ENCODE measurements around the gene TMEM232.

TMEM232 gene

DNA sequence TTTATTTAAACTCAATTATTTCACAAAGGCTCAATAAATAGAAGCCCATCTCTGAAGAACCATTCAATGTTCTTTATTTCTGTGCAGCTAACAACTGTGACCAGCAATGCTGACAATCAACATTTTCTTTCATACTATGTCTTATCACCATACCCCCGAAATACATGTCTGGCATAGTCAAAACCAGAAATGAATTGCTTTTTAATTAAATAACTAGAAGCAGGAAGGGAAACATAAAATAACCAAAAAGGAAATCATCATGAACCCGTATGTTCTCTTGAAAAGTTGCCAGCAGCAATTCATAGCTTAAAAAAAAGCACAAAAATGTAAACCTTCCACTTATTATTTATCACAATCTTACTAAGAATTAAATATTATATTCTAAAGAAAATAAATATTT is 212.4 kb downstream of the TMEM232 start:
- no peak for DNase-seq (ENCODE audit: low read depth)

DNA sequence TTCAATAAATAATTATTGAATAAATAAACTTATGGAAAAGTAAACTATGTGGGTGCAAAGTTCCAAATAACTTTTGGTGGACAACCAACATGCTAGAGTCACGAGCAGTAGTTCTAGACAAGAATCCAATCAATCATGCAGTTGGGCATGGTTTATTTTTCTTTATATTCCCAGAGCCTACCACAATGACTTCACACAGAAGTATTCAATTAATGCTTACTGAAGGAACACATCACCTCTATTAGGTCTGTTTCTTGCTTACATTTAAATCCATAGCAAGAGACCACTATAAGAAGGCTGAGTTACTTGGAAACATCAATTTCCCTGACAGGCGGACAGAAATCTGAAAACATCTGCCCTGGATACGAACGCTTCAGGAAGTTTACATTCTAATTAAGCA is 214.2 kb downstream of the TMEM232 start:
- DNase-seq (ENCODE audit: low read depth), result no peak

DNA sequence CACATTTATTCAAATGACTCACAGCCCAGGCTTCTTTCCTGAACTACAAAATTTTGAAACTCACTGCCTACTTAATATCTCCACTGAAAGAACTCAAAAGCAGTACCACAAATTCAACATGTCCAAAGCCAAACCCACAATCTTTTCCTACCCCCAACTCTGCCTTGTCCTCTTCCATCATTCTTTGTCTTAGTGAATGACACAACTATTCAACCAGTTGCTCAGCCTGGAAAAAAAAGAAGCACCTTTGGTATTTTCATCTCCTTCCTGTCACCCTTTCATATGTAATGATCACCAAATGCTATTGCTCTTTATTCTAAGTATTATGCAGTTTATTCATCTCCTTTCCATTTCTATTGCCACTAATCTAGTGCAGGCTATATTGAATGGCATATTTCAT is 216.3 kb downstream of the TMEM232 start:
- DNase-seq (ENCODE audit: low read depth), result no peak

DNA sequence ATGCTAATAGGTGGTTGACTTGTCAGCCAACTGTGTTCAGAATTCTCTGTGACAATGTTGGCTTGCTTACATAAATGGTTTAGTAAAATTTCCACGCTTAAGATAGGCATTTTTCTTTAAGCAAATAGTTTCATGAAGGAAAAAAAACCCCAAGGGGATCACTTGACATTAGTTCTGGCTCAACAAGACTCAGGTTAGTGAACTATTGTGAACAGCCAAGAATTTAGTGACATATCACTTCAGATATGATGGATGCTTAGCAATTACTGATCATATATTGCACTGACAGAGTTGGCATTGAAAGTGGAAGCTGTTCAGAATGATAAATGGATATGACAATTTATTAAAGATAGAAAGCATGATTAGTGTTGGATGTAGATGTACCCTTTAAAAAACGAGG is 218.5 kb downstream of the TMEM232 start:
- DNase-seq (ENCODE audit: low read depth), result no peak

DNA sequence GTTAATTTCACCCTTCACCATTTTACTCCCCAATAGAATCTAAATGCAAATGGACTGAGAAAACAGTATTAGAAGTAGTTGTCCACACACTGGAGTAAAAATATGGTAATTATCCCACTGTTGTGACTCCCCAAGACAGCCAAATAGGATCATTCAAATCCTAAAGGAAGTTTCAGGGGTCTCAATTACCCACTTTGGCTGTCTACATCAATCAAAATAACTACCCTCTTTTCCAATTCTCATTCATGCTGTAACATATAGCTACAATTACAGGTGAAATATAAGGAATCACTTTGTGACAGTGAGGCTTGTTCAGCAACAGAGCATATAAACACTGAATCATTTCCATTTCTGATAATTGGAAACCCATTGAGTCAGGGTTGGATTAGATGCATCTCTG is 220.1 kb downstream of the TMEM232 start:
- no peak for DNase-seq (ENCODE audit: low read depth)

GRCh38 chr5:110496276-110496675 is 230.2 kb downstream of the TMEM232 start:
- no peak for DNase-seq (ENCODE audit: low read depth)

DNA sequence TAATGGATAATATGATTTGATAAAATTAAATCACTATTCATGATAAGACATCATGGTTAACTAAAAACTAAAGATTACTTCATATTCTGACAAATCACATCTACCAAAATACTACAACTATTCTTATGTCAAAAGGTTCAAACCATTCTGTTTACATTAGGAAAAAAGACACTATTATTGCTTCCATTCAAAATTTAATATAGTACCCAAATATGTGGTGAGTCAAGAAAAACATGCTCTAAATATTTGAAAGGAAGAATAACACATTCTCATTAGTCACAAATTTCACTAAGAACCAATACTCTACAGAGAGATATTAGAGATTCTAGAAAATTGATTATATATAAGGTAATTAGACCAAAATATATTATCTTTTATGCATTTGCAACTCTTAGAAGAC is 234.0 kb downstream of the TMEM232 start:
- DNase-seq (ENCODE audit: low read depth), result no peak

GRCh38 chr5:110478895-110479294 is 247.6 kb downstream of the TMEM232 start:
- no peak for DNase-seq (ENCODE audit: low read depth)

DNA sequence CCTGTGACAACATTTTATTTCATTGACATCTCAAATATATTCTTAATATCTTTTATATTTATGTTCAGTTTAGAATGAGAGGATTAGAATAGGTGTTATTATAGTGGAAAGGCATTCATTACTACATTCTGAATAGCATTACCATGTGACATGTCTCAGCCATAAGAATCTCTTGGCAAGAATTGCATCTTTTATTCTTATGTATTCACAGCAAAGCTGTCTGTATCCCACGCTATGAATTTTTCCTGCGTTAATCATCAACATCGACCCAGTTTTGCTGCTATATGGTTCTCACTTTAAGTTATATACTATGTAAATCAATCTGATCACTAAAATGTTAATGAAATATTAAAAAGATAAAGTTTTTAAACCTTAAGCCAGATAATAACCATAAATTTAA is 248.6 kb downstream of the TMEM232 start:
- DNase-seq (ENCODE audit: low read depth), result no peak

DNA sequence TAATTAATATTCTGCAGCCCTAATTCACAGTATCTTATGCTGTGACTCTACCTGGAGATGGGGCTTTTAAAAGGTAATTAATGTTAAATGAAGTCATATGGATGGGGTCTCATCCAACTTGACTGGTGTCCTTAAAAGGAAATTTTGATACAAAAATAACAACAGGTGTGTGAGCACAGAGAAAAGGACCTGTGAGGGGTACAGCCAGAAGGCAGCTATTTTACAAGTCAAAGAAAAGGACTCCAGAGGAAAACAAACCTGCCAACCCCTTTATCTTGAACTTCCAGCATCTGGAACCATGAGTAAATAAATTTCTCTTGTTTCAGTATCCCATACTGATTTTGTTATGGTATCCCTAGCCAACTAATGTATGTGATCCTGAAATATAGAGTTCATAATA is 250.3 kb downstream of the TMEM232 start:
- DNase-seq (ENCODE audit: low read depth), result no peak

DNA sequence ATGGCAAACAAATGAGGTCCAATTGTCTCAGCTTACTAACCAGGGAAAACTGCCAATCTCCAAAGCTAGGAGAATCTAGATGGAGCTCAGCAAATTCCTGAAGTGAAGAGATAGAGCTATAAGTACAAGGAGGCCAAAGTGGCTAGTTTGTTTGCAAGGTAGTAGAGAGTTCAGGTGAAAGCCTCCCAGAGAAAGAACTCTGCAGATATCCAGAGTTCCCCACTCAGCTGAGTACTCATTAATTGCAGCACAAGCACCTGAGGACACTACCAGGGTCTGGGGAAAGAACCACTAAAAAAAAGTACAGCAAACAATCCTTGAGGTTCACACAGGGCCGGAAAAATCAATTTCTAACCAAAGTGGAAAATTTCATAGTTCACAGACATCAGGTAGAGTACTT is 250.9 kb downstream of the TMEM232 start:
- no peak for DNase-seq (ENCODE audit: low read depth)

- DNase-seq (ENCODE audit: low read depth), result no peak
These were observed 257.0 kb downstream of the TMEM232 start for GRCh38 chr5:110469486-110469885.

GRCh38 chr5:110463106-110463505 is 263.4 kb downstream of the TMEM232 start:
- no peak for DNase-seq (ENCODE audit: low read depth)

DNA sequence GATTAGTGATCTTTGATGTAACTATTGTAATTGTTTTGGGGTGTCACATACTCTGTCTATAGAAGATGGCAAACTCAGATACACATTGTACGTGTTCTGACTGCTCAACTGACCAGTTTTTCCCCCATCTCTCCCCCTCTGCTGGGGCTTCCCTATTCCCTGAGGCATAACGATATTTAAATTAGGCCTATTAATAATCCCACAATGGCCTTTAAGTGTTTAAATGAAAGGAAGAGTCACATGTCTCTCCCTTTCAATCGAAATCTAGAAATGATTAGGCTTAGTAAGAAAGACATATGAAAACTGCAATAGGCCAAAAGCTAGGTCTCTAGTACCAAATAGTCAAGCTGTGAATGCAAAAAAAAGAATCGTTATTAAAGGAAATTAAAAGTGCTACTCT is 265.6 kb downstream of the TMEM232 start:
- no peak for DNase-seq (ENCODE audit: low read depth)

- no peak for DNase-seq (ENCODE audit: low read depth)
These were observed 268.2 kb downstream of the TMEM232 start for GRCh38 chr5:110458313-110458712.

DNA sequence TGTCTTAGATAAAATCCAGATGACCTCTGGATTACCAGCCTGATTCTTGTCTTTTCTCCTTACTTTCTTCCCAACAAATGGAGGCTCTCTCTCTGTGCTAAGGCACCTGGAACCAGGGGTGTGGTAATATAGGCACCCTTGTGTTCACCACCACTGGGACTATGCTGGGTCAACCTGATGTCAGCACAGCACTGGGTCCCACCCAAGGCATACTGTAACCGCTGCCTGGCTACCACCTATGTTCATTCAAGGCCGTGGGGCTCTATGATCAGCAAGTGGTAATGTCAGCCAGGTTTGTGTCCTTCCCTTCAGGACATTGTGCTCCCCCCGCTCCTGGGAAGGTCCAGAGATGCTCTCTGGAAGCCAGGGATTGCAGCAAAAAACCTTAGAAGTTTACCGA is 283.6 kb downstream of the TMEM232 start:
- no peak for DNase-seq (ENCODE audit: low read depth)

DNA sequence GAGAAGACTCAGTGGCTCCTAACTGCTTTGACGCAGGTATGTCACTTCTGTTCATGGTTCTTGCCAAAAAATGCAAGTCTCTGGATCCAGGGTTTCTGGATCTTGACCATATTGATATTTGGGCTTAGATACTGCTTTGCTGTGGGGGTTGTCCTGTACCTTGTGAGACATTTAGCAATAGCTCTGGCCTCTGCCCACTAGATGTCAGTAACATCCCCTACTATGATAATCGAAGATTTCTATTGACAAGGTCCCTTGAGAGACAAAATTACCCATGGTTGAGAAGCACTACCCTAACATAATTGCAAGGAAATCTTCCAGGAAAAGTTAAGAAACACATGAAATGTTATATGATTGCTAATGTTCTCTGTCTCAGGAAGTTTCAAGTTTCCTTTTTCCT is 285.4 kb downstream of the TMEM232 start:
- DNase-seq (ENCODE audit: low read depth), result no peak

DNA sequence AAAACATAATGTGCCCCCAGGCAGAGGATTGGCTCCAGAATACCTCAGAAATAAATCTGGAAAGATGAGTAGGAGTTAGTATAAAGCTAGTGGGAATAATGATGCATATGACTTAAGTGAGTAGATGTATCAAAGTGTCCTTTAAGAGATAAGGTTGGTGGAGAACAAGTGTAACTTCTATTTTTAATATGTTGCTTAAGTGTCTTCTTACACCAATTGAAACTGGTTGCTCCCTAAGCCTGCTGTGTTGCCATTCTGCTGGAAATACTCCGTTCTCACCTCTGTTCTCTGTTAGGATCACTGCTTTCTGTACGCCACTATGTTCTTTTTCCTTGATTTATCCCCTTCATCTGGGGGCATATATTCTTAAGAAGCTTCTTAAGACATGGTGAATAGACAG is 286.4 kb downstream of the TMEM232 start:
- DNase-seq (ENCODE audit: low read depth), result no peak

GRCh38 chr5:110439296-110439695 is 287.2 kb downstream of the TMEM232 start:
- DNase-seq (ENCODE audit: low read depth), result no peak

DNA sequence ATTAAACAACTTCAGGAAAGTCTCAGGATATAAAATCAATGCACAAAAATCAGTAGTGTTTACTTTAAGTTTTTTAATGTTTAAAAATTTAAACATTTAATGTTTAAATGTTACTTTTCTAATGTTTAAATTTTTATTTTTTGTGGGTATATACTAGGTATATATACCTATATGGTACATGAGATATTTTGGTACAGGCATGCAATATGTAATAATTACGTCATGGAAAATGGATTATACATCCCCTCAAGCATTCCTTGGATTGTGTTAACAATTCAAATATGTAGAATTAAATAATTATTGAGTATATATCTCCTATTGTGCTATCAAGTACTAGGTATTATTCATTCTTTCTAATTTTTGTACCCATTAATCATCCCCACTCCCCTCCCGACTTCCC is 291.3 kb downstream of the TMEM232 start:
- no peak for DNase-seq (ENCODE audit: low read depth)

- no peak for DNase-seq (ENCODE audit: low read depth)
These were observed 294.9 kb downstream of the TMEM232 start for GRCh38 chr5:110431603-110432002.

DNA sequence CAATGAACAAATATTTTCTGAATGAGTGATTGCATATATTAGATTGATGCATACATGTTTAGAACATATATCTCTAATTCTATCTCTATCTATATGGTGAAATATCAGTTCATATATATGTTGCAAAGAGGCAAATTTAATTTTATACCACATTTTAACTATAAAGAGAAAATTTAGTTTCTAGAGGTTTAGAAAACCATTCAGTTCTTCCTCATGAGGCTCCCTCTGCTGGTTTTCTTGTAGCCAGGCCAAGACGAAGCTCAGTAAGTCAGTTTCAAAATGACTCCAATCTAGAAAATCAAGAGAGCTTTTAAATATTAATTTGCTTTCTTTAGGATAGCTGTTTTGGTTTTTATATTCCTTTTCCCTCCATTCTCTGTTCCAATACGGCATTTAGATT is 312.1 kb downstream of the TMEM232 start:
- DNase-seq (ENCODE audit: low read depth), result no peak

DNA sequence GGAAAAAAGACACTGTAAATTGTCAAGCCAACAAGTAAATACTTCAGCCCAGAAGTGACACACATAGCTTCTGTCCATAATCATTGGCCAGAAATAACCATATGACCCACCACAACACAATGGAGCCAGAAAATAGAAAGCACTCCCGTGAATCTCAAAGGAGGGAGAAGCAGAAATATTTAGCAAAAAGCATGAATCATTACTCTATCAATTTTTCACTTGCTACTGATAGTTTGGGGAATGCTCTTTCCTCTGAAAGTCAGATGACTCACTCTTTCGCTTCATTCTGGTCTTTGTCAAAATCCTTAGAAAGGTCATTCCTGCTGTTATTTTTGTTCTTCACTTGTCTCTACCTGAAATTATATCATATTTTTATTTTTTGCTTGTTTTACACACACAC is 312.6 kb downstream of the TMEM232 start:
- no peak for DNase-seq (ENCODE audit: low read depth)

GRCh38 chr5:110409571-110409970 is 316.9 kb downstream of the TMEM232 start:
- no peak for DNase-seq (ENCODE audit: low read depth)

- no peak for DNase-seq (ENCODE audit: low read depth)
These were observed 323.9 kb downstream of the TMEM232 start for GRCh38 chr5:110402562-110402961.

Measured in activated T-helper 9 cell treated with anti-CD3 and anti-CD28 coated beads, Interleukin-2, amount 50 U/mL, for 16 hours (primary cell).